Kidney epithelial cell (primary cell): ENCODE data around the gene SH3RF3. TPM values are rescaled to one million over a fixed set of nuclear protein-coding genes. Genes with fewer than 3 reads are reported as not detected.

Source experiments
- DNase-seq: peaks from one replicate; pipeline ENCODE4 v3.0.0-alpha.2; 2010; ENCODE audit warnings: low read depth
- H3K27me3 ChIP-seq: 2 replicates; pipeline ENCODE4 v1.6.0; 2011; ENCODE audit warnings: low read length; ENCODE audit not compliant: control insufficient read depth, insufficient read depth
- H3K36me3 ChIP-seq: 2 replicates; pipeline ENCODE4 v1.5.1; 2011; ENCODE audit warnings: low read length; ENCODE audit not compliant: control insufficient read depth, insufficient read depth
- H3K4me3 ChIP-seq: 2 replicates; pipeline ENCODE4 v1.5.1; 2011; ENCODE audit warnings: low read depth, mild to moderate bottlenecking, control low read depth, low read length
- total RNA-seq: library from RNA; depleted of rRNA; stranded (reverse); fragments of >200 nt; gene quantifications from 2 replicates; pipeline ENCODE4 v1.2.3, GENCODE V29; 2015
- TF ChIP-seq, protein P1 (sequence below): IDR thresholded peaks from 2 replicates; pipeline ENCODE4 v1.5.1; 2011; ENCODE audit warnings: mild to moderate bottlenecking, moderate library complexity, low read length, control low read depth, inconsistent platforms; ENCODE audit not compliant: insufficient read depth, poor library complexity, severe bottlenecking

The SH3RF3 gene
- total RNA-seq, 1 donor from 2014 or later = 9.6 TPM

DNA sequence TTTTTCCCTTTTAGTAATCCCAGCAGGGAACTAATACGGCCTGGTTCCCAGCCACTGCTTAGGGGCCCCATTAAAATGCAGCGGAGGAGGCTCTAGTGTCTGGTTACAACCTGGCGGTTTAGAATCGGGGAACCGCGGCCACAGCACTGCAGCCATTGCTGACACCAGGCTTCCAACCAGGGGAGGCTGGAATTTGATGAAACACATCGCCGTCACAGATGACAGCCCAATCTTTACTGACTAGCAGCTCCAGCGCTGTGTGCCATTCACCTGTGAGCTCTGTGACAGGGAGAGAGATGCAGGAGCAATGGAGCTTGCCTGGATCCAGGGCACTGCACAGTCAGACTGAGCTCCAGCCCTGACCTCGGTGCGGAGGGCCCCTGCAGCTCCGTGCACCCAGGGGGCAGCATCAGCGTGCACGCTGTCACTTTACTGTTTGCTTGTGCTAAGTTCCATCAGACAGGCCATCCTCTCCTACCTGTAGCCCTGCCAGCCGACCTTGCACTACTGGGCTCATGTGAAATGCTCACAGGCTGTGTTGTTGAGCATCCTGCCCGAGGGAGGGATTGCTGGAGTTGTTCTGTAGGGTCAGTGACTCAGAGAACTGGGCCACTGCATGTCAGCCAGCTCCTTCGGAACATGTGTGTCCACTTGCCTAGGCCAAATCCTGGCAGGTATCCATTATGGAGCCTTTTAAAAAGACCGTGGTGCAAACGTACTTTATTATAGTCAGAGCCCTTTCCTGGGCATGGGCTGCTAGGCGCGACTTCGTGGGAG is 281.2 kb downstream of the SH3RF3 start:
- TF ChIP-seq, protein P1, sequence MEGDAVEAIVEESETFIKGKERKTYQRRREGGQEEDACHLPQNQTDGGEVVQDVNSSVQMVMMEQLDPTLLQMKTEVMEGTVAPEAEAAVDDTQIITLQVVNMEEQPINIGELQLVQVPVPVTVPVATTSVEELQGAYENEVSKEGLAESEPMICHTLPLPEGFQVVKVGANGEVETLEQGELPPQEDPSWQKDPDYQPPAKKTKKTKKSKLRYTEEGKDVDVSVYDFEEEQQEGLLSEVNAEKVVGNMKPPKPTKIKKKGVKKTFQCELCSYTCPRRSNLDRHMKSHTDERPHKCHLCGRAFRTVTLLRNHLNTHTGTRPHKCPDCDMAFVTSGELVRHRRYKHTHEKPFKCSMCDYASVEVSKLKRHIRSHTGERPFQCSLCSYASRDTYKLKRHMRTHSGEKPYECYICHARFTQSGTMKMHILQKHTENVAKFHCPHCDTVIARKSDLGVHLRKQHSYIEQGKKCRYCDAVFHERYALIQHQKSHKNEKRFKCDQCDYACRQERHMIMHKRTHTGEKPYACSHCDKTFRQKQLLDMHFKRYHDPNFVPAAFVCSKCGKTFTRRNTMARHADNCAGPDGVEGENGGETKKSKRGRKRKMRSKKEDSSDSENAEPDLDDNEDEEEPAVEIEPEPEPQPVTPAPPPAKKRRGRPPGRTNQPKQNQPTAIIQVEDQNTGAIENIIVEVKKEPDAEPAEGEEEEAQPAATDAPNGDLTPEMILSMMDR = no peak
- peak; percentile 4 for DNase-seq
- no peaks in the 10 kb centered on the region for H3K27me3 ChIP-seq
- H3K36me3 ChIP-seq = no peaks in the 10 kb centered on the region
- no peak overlapping the region for H3K4me3 ChIP-seq

- Histone ChIP-seq H3K27me3 (no peaks in the 10 kb centered on the region), H3K36me3 (no peaks in the 10 kb centered on the region), H3K4me3 (no peak overlapping the region)
- no peak for DNase-seq
- TF ChIP-seq, protein P1 = no peak
Observed at GRCh38 chr2:109411640-109412325, 282.8 kb downstream of the SH3RF3 start.

DNA sequence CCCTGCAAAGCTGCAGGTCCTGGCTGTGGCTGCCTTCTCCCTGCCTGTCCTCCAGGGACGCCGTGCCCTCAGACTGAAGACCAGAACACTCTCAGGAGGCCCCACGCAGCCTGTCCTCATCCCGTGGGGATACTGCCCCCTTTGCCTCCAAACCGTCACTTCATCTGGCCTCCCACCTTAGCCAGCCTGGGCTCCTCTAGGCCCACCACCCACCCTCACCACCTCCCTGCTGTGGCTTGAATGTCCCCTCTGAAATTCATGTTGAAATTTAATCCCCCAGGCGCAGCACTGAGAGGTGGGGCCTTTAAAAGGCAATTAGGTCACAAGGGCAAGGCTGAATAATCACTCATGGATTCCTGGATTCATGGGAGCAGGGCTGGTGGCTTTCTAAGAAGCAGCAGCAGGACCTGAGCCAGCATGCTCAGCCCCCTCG is 286.6 kb downstream of the SH3RF3 start:
- no peak for DNase-seq
- Histone ChIP-seq H3K27me3 (no peaks in the 10 kb centered on the region), H3K4me3 (no peak overlapping the region), H3K36me3 (no peaks in the 10 kb centered on the region)
- TF ChIP-seq, protein P1 = no peak

DNA sequence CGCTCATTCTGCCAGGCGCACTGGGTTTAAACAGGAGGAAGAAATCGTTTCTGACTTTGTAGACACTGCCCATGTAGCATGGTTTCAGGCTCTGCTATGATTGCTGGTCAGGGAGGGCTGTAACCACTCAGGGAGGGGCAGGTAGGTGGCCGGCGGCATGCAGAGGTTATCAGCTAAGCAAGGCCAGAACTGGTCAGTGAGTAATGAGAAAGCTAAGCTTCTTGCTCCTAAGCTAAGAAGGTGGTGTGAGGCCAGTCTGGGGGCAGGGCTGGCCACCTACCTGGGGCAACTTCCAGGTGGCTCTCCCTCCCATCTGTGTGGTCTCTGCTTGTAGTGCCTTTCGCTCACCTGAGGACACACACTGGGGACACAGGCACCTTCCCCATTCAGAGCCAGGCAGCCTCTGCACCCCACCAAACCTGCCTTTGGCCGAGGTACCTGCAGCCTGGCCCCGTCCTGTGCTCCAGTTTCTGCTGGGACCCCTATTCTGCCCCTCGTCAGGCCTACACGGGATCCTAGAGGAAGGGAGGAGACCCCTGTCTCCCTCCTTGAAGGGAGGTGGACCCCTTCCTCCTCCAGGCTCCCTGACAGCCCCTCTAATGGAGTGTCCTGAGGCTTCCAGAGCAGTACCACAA is 288.8 kb downstream of the SH3RF3 start:
- Histone ChIP-seq H3K36me3 (no peaks in the 10 kb centered on the region), H3K27me3 (no peaks in the 10 kb centered on the region), H3K4me3 (no peak overlapping the region)
- DNase-seq = no peak
- TF ChIP-seq, protein P1 = no peak

DNA sequence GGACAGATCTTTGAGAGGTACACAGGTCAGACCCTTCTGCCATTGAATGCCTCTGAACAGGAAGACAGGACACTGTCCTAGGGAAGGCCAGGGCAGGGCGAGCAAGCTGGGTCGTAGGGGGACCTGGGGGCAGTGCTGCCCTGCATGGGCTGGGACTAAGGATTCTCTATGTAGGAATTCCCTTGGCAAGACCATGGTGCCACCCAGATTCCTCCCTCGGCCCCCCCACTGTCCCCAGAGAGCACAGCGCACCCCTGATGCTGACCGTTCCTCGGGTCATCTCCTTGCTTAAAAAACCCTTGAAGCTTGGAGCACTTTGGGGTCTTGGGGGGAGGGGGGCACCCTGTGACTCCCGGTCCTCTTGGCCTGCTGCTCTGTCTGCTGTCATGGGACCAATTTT is 289.7 kb downstream of the SH3RF3 start:
- TF ChIP-seq, protein P1 = no peak
- Histone ChIP-seq H3K36me3 (no peaks in the 10 kb centered on the region), H3K4me3 (no peak overlapping the region), H3K27me3 (no peaks in the 10 kb centered on the region)
- no peak for DNase-seq
